BJ (cell line): ENCODE results near the gene CASKIN2. TPM values are rescaled to one million over a fixed set of nuclear protein-coding genes. Genes with fewer than 3 reads are reported as not detected.

Experiments
- CTCF ChIA-PET: fragments of 350-600 bp; formaldehyde crosslinking; extraction: SDS; loops from one replicate; lab custom pipeline; 2021; ENCODE audit warnings: antibody characterized with exemption, inconsistent platforms; lab: Yijun Ruan, JAX
- POLR2A ChIA-PET: fragments of 300-600 bp; sonication (Branson Sonifier 250); formaldehyde crosslinking; extraction: SDS; loops from one replicate; lab custom pipeline; 2021; ENCODE audit warnings: antibody characterized with exemption; lab: Charles Lee
- DNase-seq: peaks from one replicate; pipeline ENCODE4 v3.0.0-alpha.2; 2011; ENCODE audit warnings: low read depth
- H3K27me3 ChIP-seq: 2 replicates; pipeline ENCODE4 v1.6.0; 2011; ENCODE audit warnings: low read length; ENCODE audit not compliant: control insufficient read depth, insufficient read depth
- H3K36me3 ChIP-seq: 2 replicates; pipeline ENCODE4 v1.5.1; 2011; ENCODE audit warnings: low read length; ENCODE audit not compliant: control insufficient read depth, insufficient read depth
- H3K4me3 ChIP-seq: 2 replicates; pipeline ENCODE4 v1.5.1; 2011; ENCODE audit warnings: low read depth, mild to moderate bottlenecking, control low read depth, low read length
- CTCF ChIP-seq: IDR thresholded peaks from 2 replicates; pipeline ENCODE4 v1.5.1; 2011; ENCODE audit warnings: low read depth, mild to moderate bottlenecking, control low read depth, inconsistent platforms, low read length, moderate library complexity; ENCODE audit not compliant: insufficient read depth
- polyA plus RNA-seq: library from polyadenylated mRNA; depleted of rRNA; stranded (reverse); fragments of >200 nt; gene quantifications from 2 replicates; pipeline ENCODE4 v1.2.3, GENCODE V29; 2011

Gene CASKIN2
- polyA plus RNA-seq, 1 experiment, result 4.8 TPM

- Histone ChIP-seq H3K36me3 (no peaks in the 10 kb centered on the region), H3K4me3 (no peak overlapping the region), H3K27me3 (peaks cover 6% of the 10 kb centered on the region)
- no peak for DNase-seq
- ChIA-PET POLR2A (no interaction called here), CTCF (interaction anchor here (1.3 kb wide), 1 partner anchor 15 kb away, joined by 4 read pairs; the partner anchor contains the start of gene TSEN54)
- TF ChIP-seq CTCF, result no peak
Measured at GRCh38 chr17:75531721-75532072, 16.4 kb upstream of the CASKIN2 start.

GRCh38 chr17:75530837-75531720 lies 15.7 kb upstream of the CASKIN2 start:
- H3K4me3 ChIP-seq, result no peak overlapping the region
- POLR2A ChIA-PET, result no interaction called here
- peaks cover 9% of the 10 kb centered on the region for H3K27me3 ChIP-seq
- TF ChIP-seq CTCF, result no peak
- DNase-seq, result no peak
- CTCF ChIA-PET, result interaction anchor here (1.3 kb wide), 1 partner anchor 15 kb away, joined by 4 read pairs; the partner anchor contains the start of gene TSEN54
- no peaks in the 10 kb centered on the region for H3K36me3 ChIP-seq

GRCh38 chr17:75526555-75527270 lies 11.4 kb upstream of the CASKIN2 start:
- H3K4me3 ChIP-seq, result no peak overlapping the region
- POLR2A ChIA-PET, result no interaction called here
- H3K36me3 ChIP-seq, result no peaks in the 10 kb centered on the region
- CTCF ChIA-PET, result interaction anchor here (0.9 to 1.0 kb wide), 3 partner anchors 10 to 106 kb away, joined by 3 to 4 read pairs (median 3); partner anchors contain the start of genes SMIM5 and TSEN54
- peaks cover 3% of the 10 kb centered on the region; the same call in 1 of the 2 replicates for H3K27me3 ChIP-seq
- no peak for DNase-seq
- no peak for TF ChIP-seq CTCF

GRCh38 chr17:75525806-75526554 lies 10.6 kb upstream of the CASKIN2 start:
- POLR2A ChIA-PET, result no interaction called here
- CTCF ChIA-PET, result interaction anchor here (0.6 to 1.0 kb wide), 2 partner anchors 10 to 99 kb away, joined by 3 to 8 read pairs; partner anchors contain the start of gene TSEN54
- H3K4me3 ChIP-seq, result peak overlapping the region; percentile 51
- no peaks in the 10 kb centered on the region for H3K36me3 ChIP-seq
- no peak for DNase-seq
- no peak for TF ChIP-seq CTCF
- peaks cover 3% of the 10 kb centered on the region; the same call in 1 of the 2 replicates for H3K27me3 ChIP-seq
